Stimulated activated CD8-positive, alpha-beta memory T cell treated with anti-CD3 and anti-CD28 coated beads, Interleukin-15, amount 100 ng/mL, for 1 hour (primary cell): ENCODE measurements around the gene TMEM132D.
"Not testable (repeated sequence)": the region's sequence is repeated elsewhere in the genome, so short reads cannot be mapped to it uniquely, and the experiment has no call there.

Experiments used
- DNase-seq: peaks from one replicate; pipeline ENCODE4 v3.0.0-alpha.2; 2020; ENCODE audit warnings: low read depth

The TMEM132D gene

DNA sequence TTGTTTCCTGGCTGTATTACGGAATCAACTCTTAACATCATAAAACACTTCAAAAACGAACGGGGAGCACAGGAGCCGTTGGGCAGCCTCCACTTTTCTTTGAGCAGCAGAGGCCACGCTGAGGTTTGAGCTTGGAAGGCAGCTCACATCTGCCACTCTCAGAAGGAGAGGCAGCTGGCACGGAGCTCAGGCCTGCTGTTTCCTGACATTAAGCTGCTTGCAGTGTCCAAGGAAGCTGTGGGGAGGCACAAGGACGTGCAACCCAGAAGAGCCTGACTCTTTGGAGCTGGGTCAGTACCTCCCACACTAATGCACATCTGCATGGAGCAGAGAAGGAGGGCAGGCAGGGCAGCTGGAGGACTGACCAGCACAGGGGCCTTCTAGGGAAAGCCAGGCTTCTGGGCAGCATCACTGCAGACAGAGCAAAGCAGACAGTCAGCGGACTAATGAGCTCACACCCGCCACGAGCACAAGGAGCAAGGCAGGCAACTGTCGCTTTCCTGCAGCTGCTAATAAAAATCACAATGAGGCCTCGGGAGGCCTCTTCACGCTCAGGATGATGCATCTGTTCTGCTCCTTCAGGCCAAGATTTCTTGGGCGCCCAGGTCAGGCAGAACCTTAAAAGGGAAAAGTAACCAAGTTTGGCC, 839.5 kb downstream of the TMEM132D start:
- DNase-seq, result no peak

DNA sequence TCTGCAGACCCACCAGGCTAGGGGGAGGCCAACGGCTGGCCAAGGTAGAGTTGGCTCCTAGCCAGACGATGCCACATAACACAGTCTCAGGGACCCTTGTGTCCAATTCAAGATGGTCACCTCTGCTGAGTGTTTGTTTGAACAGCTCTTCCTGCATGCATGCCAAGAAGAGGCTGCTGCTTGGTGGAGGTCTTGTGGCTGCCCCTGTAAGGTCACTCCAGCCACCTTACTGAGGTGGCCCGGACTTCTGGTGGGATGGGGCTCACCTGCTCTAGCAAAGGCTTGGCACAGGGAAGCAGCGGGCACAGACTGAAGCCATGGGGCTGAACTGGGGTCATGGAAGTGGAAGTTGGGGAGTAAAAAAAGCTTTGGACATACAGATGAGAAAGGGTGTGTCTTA, 840.2 kb downstream of the TMEM132D start:
- DNase-seq, result no peak

DNA sequence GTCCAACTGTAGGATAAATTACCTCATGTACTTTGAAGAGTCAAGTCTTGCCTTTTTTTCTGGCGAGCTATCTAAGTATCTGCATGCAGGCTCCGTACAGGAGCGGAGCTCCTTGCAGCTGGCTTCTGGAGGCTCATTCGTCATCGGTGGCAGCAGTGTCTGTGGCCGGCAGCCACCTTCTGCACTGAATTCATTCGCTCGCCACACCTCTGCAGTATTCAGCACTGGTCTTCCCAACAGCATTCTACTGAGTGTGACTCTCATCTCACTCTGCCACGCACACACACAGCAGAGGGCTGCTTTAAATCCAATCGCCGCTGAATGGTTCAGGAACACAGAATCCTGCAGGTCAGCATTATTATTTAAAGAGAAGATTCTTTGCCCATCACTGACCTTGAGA, 850.6 kb downstream of the TMEM132D start:
- no peak for DNase-seq

DNA sequence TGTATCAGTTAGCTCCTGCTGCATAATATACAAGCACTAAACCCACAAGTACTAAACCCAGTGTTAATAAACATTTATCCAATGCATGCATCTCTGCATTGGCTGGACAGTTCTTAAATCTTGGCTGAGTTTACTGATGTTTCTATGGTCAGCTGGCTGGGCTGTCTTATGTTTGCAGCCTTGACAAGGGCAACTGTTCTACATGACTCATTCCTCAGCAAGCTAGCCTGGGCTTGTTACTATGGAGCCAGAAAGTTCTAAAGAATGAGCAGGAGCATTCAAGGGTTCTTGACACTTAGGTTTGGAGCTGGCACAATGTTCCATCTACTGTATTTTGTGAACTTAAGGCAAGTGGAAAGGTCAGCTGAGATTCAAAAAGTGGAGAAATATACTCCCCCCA, 851.5 kb downstream of the TMEM132D start:
- DNase-seq, result no peak

DNA sequence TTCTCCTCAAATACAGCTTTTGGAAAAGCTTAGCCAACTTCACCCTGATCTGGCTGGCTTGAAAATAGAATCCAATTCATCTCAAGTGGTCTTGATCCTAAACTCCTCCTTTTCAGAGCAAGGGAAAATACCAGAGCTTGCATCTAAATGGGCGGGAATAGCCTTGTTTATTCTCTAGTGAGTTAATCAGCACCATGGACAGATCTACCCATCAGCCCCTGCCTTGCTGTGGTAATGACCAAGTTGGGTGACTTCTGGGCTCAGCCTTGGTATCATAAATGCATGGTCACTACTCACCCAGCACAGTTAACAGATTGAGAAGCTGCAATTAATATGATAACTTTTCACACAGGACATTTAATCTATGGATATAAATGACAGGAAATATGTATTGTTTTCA, 853.9 kb downstream of the TMEM132D start:
- DNase-seq, result no peak

DNA sequence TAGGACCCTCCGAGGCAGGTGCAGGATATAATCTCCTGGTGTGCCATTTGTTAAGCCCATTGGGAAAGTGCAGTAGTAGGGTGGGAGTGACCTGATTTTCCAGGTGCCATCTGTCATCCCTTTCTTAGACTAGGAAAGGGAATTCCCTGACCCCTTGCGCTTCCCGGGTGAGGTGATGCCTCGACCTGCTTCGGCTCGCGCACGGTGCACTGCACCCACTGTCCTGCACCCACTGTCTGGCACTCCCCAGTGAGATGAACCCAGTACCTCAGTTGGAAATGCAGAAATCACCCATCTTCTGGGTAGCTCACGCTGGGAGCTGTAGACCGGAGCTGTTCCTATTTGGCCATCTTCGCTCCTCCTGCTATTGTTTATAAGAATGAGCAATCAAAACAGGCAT, 860.5 kb downstream of the TMEM132D start:
- not testable (repeated sequence) for DNase-seq

DNA sequence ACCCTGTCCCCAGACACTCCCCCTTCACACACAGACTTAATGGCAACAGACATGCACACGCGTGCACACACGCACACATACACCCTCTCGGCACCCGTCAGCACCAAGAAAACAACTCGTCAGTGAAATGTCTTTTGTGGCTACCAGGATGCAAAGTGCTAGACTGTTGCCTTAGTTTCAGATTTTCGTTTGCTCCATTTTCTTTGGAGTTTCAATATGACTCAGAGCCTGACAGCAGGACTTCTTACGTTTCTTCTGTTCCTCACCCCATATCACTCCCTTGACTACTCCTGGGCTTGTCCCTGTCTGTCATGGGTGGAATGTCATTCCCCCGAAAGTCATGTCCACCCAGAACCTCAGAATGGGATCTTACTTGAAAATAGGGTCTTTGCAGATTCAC, 867.7 kb downstream of the TMEM132D start:
- no peak for DNase-seq

DNA sequence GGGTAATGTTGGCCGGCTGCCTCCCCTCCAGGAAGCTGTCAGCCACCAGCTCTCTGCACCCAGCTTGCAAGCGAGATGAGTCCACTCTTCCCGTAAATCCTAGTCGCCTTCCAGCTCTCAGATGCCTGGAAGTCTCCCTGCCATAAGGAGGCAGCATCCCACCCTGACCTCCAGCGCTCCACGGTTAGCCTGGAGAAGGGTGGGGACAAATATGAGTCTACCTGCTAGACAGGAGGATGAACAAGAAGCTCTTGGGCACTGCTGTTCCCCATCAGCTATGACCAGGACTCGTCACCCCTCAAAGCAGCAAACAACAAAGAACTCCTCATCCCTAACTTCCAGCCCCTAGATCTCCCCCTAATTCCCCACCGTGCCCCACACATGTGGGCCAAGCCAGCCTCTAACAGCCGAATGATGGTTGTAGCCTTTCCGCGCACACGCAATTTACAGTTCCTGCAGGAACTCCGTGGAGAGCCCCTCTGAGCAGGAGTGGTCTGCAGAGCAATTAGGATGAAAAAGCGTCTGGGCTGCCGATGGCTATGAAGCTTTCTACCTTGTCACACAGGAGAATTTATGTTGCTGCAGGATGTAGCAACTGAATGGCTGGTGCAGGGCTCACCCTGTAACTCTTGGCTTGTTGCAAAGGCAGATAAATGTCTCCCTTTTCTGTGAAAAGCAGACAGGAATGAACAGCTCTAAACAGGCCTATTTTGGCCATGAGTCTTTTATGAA, 869.1 kb downstream of the TMEM132D start:
- no peak for DNase-seq

DNA sequence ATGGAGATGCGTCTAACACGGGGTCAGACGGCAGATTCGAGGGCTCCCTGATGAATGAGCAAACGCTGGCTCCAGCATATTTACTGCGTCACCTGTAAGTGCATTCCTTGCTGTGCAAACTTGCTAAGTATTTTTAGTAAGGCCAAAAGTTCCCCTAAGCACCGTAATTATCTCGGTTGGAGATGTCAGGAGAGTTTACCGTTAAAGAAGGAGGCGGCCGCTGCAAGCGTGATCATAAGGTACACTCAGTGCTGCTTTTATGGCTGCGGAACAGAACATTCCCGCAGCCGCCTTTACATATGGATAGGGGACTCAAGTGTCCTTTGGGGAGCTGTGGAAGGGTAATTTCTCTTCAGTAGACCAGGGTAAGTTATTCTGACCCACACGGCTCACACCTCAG, 875.0 kb downstream of the TMEM132D start:
- DNase-seq, result no peak

DNA sequence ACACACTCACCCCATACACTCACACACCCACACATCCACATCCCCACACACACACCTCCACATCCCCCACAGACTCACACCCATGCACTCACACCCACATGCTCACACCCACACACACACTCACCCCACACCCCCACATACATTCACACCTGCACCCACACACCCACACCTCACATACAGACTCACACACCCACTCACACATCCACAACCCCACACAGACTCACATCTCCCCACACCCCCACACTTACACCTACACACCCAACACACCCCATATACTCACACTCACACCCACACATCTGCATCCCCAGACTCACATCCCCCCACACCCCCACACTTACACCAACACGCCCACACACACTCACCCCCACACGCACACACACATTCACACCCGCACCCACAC, 878.8 kb downstream of the TMEM132D start:
- DNase-seq, result no peak
